K562 (cell line): ENCODE results near the gene EPHA4. TPM values are rescaled to one million over a fixed set of nuclear protein-coding genes. Genes with fewer than 3 reads are reported as not detected.

Experiments
- ATAC-seq: fragments of 200-7000 bp; cut with Tn5 transposase; 3 replicates; pipeline ENCODE4 v1.9.1; 2020; ENCODE audit warnings: moderate library complexity
- BruUV-seq: library from RNA; stranded (reverse); fragments of 400-500 nt; replicated peaks from 2 replicates; lab custom pipeline; 2021; lab: Mats Ljungman, UMichigan
- CTCF ChIA-PET: fragments of 300-600 bp; formaldehyde crosslinking; extraction: SDS; loops from one replicate; lab custom pipeline; 2021; ENCODE audit warnings: low intra/inter-chr PET ratio; lab: Yijun Ruan, JAX
- POLR2A ChIA-PET: fragments of 300-600, 350-650 bp; sonication (Branson Sonifier 250); formaldehyde crosslinking; extraction: SDS; loops from one replicate; lab custom pipeline; 2021; ENCODE audit warnings: antibody characterized with exemption, inconsistent platforms; lab: Yijun Ruan, JAX
- DNase-seq, 4 experiments: peaks; one replicate each; pipeline versions ENCODE4 v3.0.0 to v3.0.0-alpha.2; 2011 to 2018; ENCODE audit warnings: low spot score in 3 of 4, mixed read lengths in 3 of 4; ENCODE audit errors: extremely low read depth in 1 of 4
- FAIRE-seq: peaks from 2 replicates; lab custom pipeline; 2011; peaks lifted over from hg19 to GRCh38; lab: Jason Lieb, UNC
- H2AFZ ChIP-seq: 2 replicates; pipeline ENCODE4 v1.6.0; 2011; ENCODE audit warnings: low read depth, low read length, control low read depth, inconsistent platforms
- H3K27ac ChIP-seq: fragments of 200-600 bp; 3 replicates; pipeline ENCODE4 v1.8.0; 2011; ENCODE audit warnings: low read depth, mild to moderate bottlenecking, control low read depth, inconsistent platforms, low read length, moderate library complexity, mixed read lengths; ENCODE audit errors: extremely low read depth
- H3K27me3 ChIP-seq, 2 experiments: fragments of 300-600 bp in 1 of 2; 2 replicates in 1 of 2; 3 replicates in 1 of 2; pipeline versions ENCODE4 v1.6.0 to v1.8.0; 2011; ENCODE audit warnings: inconsistent platforms in 2 of 2, low read length in 2 of 2, mild to moderate bottlenecking in 1 of 2, mixed read lengths in 1 of 2, moderate library complexity in 1 of 2; ENCODE audit not compliant: control insufficient read depth in 2 of 2, insufficient read depth in 2 of 2
- H3K36me3 ChIP-seq: fragments of 300-600 bp; 3 replicates; pipeline ENCODE4 v1.8.0; 2011; ENCODE audit warnings: mild to moderate bottlenecking, low read length, inconsistent platforms; ENCODE audit not compliant: control insufficient read depth, insufficient read depth
- H3K4me1 ChIP-seq, 2 experiments: fragments of 200-600 bp in 1 of 2; replicated peaks in 1 of 2; 2 replicates in 1 of 2; 3 replicates in 1 of 2; pipeline versions ENCODE4 v1.5.1 to v1.8.0; 2011; ENCODE audit warnings: inconsistent platforms in 2 of 2, low read length in 2 of 2, mild to moderate bottlenecking in 1 of 2, mixed read lengths in 1 of 2, moderate library complexity in 1 of 2; ENCODE audit not compliant: control insufficient read depth in 2 of 2, insufficient read depth in 2 of 2
- H3K4me2 ChIP-seq: 2 replicates; pipeline ENCODE4 v1.6.1; 2011; ENCODE audit warnings: low read length, control low read depth, inconsistent platforms, mixed read lengths; ENCODE audit not compliant: insufficient read depth
- H3K4me3 ChIP-seq: fragments of 200-600 bp; sonication (generic), shearing (Covaris generic); 2 replicates; pipeline ENCODE4 v1.5.1; 2016; ENCODE audit warnings: control low read depth, inconsistent platforms
- H3K79me2 ChIP-seq: fragments of 200-600 bp; 3 replicates; pipeline ENCODE4 v1.8.0; 2011; ENCODE audit warnings: low read length, inconsistent platforms; ENCODE audit not compliant: control insufficient read depth, insufficient read depth
- H3K9ac ChIP-seq, 2 experiments: 2 replicates each; pipeline versions ENCODE4 v1.6.0 to v1.6.1; 2011; ENCODE audit warnings: low read depth in 2 of 2, low read length in 2 of 2, control low read depth in 1 of 2, inconsistent platforms in 1 of 2, mild to moderate bottlenecking in 1 of 2, mixed read lengths in 1 of 2; ENCODE audit not compliant: insufficient read depth in 1 of 2
- H3K9me1 ChIP-seq: one replicate; pipeline ENCODE4 v1.6.0; 2011; ENCODE audit warnings: inconsistent platforms, mild to moderate bottlenecking, low read length, moderate library complexity; ENCODE audit not compliant: control insufficient read depth, insufficient read depth
- H3K9me3 ChIP-seq: replicated peaks from 2 replicates; pipeline ENCODE4 v1.5.1; 2011; ENCODE audit warnings: low read depth, low read length, inconsistent platforms; ENCODE audit not compliant: control insufficient read depth, insufficient read depth
- H4K20me1 ChIP-seq: replicated peaks from 2 replicates; pipeline ENCODE4 v1.6.1; 2011; ENCODE audit warnings: low read length, inconsistent platforms, mixed read lengths; ENCODE audit not compliant: control insufficient read depth, insufficient read depth
- GATAD2B ChIP-seq: fragments of 450-650 bp; IDR thresholded peaks from 2 replicates; pipeline ENCODE4 v1.6.1; 2017; ENCODE audit warnings: mild to moderate bottlenecking, borderline replicate concordance
- KLF16 ChIP-seq: IDR thresholded peaks from 2 replicates; pipeline ENCODE4 v1.6.1; 2016; ENCODE audit warnings: antibody characterized with exemption
- MAFK ChIP-seq: IDR thresholded peaks from 2 replicates; pipeline ENCODE4 v1.6.1; 2011; ENCODE audit warnings: low read length, improper control_type of control experiment
- MITF ChIP-seq: IDR thresholded peaks from 2 replicates; pipeline ENCODE4 v1.6.1; 2014; ENCODE audit warnings: antibody characterized with exemption
- PHTF2 ChIP-seq: fragments of 250-450 bp; sonication (Bioruptor Pico); IDR thresholded peaks from 2 replicates; pipeline ENCODE4 v1.5.0; 2021; ENCODE audit warnings: mild to moderate bottlenecking
- PRMT5 ChIP-seq: sonication (generic); formaldehyde crosslinking; IDR thresholded peaks from 2 replicates; pipeline ENCODE4 v1.5.0; 2020; ENCODE audit warnings: missing genetic modification reagents
- STAG1 ChIP-seq: sonication (generic); formaldehyde crosslinking; IDR thresholded peaks from 2 replicates; pipeline ENCODE4 v1.5.0; 2020; ENCODE audit warnings: missing genetic modification reagents, borderline replicate concordance
- ZNF134 ChIP-seq: fragments of 250-450 bp; sonication (Bioruptor Pico); conservative IDR thresholded peaks from 2 replicates; pipeline ENCODE4 v1.4.0; 2020
- ZNF584 ChIP-seq: fragments of 200-800 bp; sonication (Bioruptor generic); IDR thresholded peaks from 2 replicates; pipeline ENCODE4 v1.6.1; 2016; ENCODE audit warnings: low read depth, mild to moderate bottlenecking, missing genetic modification characterization, missing compliant biosample characterization
- ZNF717 ChIP-seq: fragments of 250-450 bp; sonication (Bioruptor Pico); IDR thresholded peaks from 2 replicates; pipeline ENCODE4 v1.5.0; 2021
- ZNF740 ChIP-seq, 3 experiments: fragments of 200-800 bp in 1 of 3; sonication (Bioruptor generic) in 1 of 3; sonication (generic) in 1 of 3; formaldehyde crosslinking in 1 of 3; IDR thresholded peaks; 2 replicates each; pipeline versions ENCODE4 v1.6.1 to v1.8.0; 2016 to 2022; ENCODE audit warnings: mild to moderate bottlenecking in 2 of 3, missing compliant biosample characterization in 2 of 3, missing genetic modification characterization in 2 of 3, missing genetic modification reagents in 1 of 3
- WGBS: fragments of 100-300 bp; shearing (Covaris generic); methylation state at CpG from one replicate; pipeline ENCODE4 v1.1.6; 2016; ENCODE audit warnings: low coverage, mixed read lengths; ENCODE audit not compliant: insufficient coverage; ENCODE audit errors: missing lambda C conversion rate; 5-methylcytosine and 5-hydroxymethylcytosine counted together
- in situ Hi-C: fragments of 300-500 bp; cut with MboI; formaldehyde crosslinking; loops from 4 replicates; pipeline ENCODE4 v1.15.0; 2018; ENCODE audit warnings: inconsistent platforms, mixed read lengths
- intact Hi-C: fragments of 100-400 bp; cut with micrococcal nuclease; formaldehyde crosslinking; loops from 2 replicates; pipeline ENCODE4 v1.14.2; 2022
- polyA plus RNA-seq, 8 experiments: library from polyadenylated mRNA; depleted of rRNA in 4 of 8; stranded (reverse) in 5 of 8; unstranded in 3 of 8; fragments of >200 nt; fragmentation: Nextera tagmentation in 2 of 8; fragmentation: Illumina TruSeq in 1 of 8; extraction: Ambion mirVana in 2 of 8; extraction: Trizol in 1 of 8; gene quantifications; 2 replicates each; pipeline versions ENCODE4 v1.2.1 to v1.2.3, GENCODE V29; 2011 to 2014; ENCODE audit warnings: inconsistent platforms in 1 of 8, missing spikeins in 1 of 8
- total RNA-seq, 7 experiments: library from RNA; depleted of rRNA in 6 of 7; stranded (reverse); fragments of >200 nt in 6 of 7; fragmentation: Illumina TruSeq in 2 of 7; extraction: Trizol in 2 of 7; gene quantifications; 2 replicates each; pipeline versions ENCODE4 v1.2.1 to v1.2.3, GENCODE V29; 2011 to 2021; ENCODE audit warnings: low replicate concordance in 1 of 7
- TF ChIP-seq, protein P1 (sequence below): fragments of 250-450 bp; sonication (Bioruptor Pico); IDR thresholded peaks from 2 replicates; pipeline ENCODE4 v1.4.0; 2020

EPHA4 gene
- total and polyA plus RNA-seq, 9 of the 15 experiments (the other 6 are each of a cell fraction or from before 2014, with no cell fraction given) = 0.07 to 0.09 (median 0.07) TPM; not detected in 6

DNA sequence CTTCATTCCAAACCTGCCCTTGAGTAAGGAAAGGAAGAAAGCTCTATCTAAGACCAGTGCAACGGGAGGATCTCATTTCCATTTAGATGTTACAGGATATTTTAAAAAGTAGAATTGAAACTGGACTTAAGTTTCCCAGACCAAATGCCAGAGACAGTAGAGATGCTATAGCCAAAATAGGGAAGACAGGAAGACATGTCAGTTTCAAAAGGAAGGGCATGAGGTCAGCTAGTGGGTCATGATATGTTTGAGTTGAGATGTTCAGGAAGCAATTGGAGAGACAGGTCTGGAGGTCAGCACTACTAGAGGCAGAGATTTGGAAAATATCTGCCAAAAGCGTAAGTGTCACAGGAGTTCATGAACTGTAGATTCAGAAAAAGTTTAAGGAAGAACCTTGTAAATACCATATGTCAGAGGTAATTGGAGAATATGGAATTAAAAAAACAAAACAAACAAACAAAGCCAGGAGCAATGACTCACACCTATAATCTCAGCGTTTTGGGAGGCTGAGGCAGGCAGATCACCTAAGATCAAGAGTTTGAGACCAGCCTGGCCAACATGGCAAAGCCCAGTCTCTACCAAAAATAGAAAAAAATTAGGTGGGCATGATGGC is 50.8 kb downstream of the EPHA4 start:
- Histone ChIP-seq H3K27me3 (no peaks in the 10 kb centered on the region), H3K9me3 (no peaks in the 10 kb centered on the region), H3K9me1 (no peaks in the 10 kb centered on the region), H3K4me3 (no peak overlapping the region), H3K4me2 (no peak overlapping the region), H3K27ac (no peak overlapping the region), H4K20me1 (no peaks in the 10 kb centered on the region), H3K36me3 (no peaks in the 10 kb centered on the region), H3K9ac (no peak overlapping the region), H2AFZ (no peak overlapping the region), H3K4me1 (no peaks in the 10 kb centered on the region), H3K79me2 (no peaks in the 10 kb centered on the region)
- ATAC-seq = no peak
- intact Hi-C loops (no loop called here), in situ Hi-C loops (no loop called here)
- no peak for DNase-seq
- FAIRE-seq = no peak
- CTCF ChIA-PET = no interaction called here
- 0% methylated on average over 3 of the region's 3 CpGs for WGBS
- no TSS peak for BruUV-seq
- POLR2A ChIA-PET = interaction anchor here (0.6 kb wide), 1 partner anchor 1848 kb away, joined by 3 read pairs; no protein-coding TSS in a partner anchor
- TF ChIP-seq MITF (no peak), ZNF584 (CRISPR knock-in tag) (no peak), PRMT5 (CRISPR knock-in tag) (no peak), MAFK (no peak), GATAD2B (no peak), ZNF717 (CRISPR knock-in tag) (no peak), ZNF740 (CRISPR knock-in tag; IDR thresholded peaks at IDR 0.05) (no peak), ZNF740 (tag; IDR thresholded peaks at IDR 0.05) (no peak), ZNF134 (CRISPR knock-in tag) (no peak), KLF16 (no peak), STAG1 (CRISPR knock-in tag) (no peak), PHTF2 (CRISPR knock-in tag) (no peak)
- TF ChIP-seq, protein P1, sequence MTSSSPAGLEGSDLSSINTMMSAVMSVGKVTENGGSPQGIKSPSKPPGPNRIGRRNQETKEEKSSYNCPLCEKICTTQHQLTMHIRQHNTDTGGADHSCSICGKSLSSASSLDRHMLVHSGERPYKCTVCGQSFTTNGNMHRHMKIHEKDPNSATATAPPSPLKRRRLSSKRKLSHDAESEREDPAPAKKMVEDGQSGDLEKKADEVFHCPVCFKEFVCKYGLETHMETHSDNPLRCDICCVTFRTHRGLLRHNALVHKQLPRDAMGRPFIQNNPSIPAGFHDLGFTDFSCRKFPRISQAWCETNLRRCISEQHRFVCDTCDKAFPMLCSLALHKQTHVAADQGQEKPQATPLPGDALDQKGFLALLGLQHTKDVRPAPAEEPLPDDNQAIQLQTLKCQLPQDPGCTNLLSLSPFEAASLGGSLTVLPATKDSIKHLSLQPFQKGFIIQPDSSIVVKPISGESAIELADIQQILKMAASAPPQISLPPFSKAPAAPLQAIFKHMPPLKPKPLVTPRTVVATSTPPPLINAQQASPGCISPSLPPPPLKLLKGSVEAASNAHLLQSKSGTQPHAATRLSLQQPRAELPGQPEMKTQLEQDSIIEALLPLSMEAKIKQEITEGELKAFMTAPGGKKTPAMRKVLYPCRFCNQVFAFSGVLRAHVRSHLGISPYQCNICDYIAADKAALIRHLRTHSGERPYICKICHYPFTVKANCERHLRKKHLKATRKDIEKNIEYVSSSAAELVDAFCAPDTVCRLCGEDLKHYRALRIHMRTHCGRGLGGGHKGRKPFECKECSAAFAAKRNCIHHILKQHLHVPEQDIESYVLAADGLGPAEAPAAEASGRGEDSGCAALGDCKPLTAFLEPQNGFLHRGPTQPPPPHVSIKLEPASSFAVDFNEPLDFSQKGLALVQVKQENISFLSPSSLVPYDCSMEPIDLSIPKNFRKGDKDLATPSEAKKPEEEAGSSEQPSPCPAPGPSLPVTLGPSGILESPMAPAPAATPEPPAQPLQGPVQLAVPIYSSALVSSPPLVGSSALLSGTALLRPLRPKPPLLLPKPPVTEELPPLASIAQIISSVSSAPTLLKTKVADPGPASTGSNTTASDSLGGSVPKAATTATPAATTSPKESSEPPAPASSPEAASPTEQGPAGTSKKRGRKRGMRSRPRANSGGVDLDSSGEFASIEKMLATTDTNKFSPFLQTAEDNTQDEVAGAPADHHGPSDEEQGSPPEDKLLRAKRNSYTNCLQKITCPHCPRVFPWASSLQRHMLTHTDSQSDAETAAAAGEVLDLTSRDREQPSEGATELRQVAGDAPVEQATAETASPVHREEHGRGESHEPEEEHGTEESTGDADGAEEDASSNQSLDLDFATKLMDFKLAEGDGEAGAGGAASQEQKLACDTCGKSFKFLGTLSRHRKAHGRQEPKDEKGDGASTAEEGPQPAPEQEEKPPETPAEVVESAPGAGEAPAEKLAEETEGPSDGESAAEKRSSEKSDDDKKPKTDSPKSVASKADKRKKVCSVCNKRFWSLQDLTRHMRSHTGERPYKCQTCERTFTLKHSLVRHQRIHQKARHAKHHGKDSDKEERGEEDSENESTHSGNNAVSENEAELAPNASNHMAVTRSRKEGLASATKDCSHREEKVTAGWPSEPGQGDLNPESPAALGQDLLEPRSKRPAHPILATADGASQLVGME (CRISPR knock-in tag) = no peak
